Lower leg skin (tissue), 4 donors: ENCODE data around the gene TMED10. TPM values are rescaled to one million over a fixed set of nuclear protein-coding genes. Genes with fewer than 3 reads are reported as not detected.

ENCODE experiments used
- DNase-seq, 2 donors: peaks; one replicate each; pipeline ENCODE4 v3.0.0-alpha.2; 2019; ENCODE audit warnings: low spot score in 2 of 2
- H3K4me3 ChIP-seq: fragments of 200-600 bp; sonication (generic); 2 replicates; pipeline ENCODE4 v1.5.1; 2017; ENCODE audit warnings: mild to moderate bottlenecking, low read depth; ENCODE audit not compliant: poor library complexity, severe bottlenecking
- POLR2A ChIP-seq, 2 donors: fragments of 450-650 bp; IDR thresholded peaks; one replicate each; pipeline ENCODE4 v1.6.1; 2016 to 2017; ENCODE audit warnings: antibody characterized with exemption in 2 of 2, mild to moderate bottlenecking in 1 of 2, moderate library complexity in 1 of 2
- WGBS, 2 donors: methylation state at CpG; one replicate each; pipeline ENCODE4 v1.1.5; 2018; 5-methylcytosine and 5-hydroxymethylcytosine counted together
- intact Hi-C: fragments of 100-400 bp; cut with DNase I; formaldehyde crosslinking; loops from one replicate; pipeline ENCODE4 v1.15.0; 2023; ENCODE audit warnings: low total_unique reads
- total RNA-seq, 4 donors: library from RNA; depleted of rRNA; stranded (reverse); fragments of >200 nt; gene quantifications; one replicate each; pipeline ENCODE4 v1.1.0, GENCODE V29; 2016
- TF ChIP-seq, protein P1 (sequence below), 3 donors: fragments of 450-650 bp; IDR thresholded peaks; one replicate each; pipeline ENCODE4 v1.5.1; 2016; ENCODE audit warnings: antibody characterized with exemption in 3 of 3, mild to moderate bottlenecking in 3 of 3, moderate library complexity in 2 of 3

TMED10 gene
- total RNA-seq, 4 donors from 2014 or later, result 144 to 208 (median 184) TPM

- TF ChIP-seq, protein P1, sequence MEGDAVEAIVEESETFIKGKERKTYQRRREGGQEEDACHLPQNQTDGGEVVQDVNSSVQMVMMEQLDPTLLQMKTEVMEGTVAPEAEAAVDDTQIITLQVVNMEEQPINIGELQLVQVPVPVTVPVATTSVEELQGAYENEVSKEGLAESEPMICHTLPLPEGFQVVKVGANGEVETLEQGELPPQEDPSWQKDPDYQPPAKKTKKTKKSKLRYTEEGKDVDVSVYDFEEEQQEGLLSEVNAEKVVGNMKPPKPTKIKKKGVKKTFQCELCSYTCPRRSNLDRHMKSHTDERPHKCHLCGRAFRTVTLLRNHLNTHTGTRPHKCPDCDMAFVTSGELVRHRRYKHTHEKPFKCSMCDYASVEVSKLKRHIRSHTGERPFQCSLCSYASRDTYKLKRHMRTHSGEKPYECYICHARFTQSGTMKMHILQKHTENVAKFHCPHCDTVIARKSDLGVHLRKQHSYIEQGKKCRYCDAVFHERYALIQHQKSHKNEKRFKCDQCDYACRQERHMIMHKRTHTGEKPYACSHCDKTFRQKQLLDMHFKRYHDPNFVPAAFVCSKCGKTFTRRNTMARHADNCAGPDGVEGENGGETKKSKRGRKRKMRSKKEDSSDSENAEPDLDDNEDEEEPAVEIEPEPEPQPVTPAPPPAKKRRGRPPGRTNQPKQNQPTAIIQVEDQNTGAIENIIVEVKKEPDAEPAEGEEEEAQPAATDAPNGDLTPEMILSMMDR (IDR thresholded peaks at IDR 0.05), result no peak
- no peak for TF ChIP-seq POLR2A (IDR thresholded peaks at IDR 0.05)
- intact Hi-C loops, result no loop called here
- no peak for DNase-seq
- 63 to 66% methylated on average over 2 of the region's 2 CpGs for WGBS, 2 donors
- no peak overlapping the region for H3K4me3 ChIP-seq
Measured at GRCh38 chr14:75141062-75141461, 35.4 kb downstream of the TMED10 start.

DNA sequence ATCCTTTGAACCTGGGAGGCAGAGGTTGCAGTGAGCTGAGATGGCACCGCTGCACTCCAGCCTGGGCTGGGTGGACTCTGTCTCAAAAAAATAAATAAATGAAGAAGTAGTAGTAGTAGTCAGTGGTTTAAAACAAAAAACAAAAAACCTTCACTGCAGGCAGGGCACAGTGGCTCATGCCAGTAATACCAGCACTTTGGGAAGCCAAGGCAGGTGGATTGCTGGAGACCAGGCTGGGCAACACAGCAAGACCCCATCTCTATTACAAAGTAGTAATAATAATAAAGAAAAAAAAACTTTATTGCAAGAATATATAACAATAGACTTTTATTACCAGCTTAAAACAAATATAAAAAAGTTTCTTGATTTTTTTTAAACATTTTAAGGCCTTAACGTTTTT is 35.8 kb downstream of the TMED10 start:
- no peak for DNase-seq
- H3K4me3 ChIP-seq, result no peak overlapping the region
- intact Hi-C loops, result no loop called here
- no peak for TF ChIP-seq POLR2A (IDR thresholded peaks at IDR 0.05)
- TF ChIP-seq, protein P1 (IDR thresholded peaks at IDR 0.05), result no peak
- 87 to 90% methylated on average over 2 of the region's 2 CpGs for WGBS, 2 donors

DNA sequence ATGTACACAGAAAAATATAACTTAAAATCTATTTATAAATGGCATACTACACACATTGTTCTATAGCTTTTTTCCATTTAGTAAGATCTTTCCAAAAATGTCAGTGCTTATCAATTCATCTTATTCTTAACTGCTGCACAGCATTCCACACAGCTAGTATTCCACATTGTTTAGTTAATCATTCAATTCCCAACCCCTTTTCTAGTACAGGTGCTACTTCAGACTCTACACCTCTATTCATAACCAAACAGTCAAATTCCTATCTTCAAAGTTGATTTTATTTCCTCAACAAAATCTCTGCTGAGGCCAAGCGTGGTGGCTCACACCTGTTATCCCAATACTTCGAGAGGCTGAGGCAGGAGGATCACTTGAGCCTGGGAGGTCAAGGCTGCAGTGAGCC is 37.2 kb downstream of the TMED10 start:
- no peak for TF ChIP-seq POLR2A (IDR thresholded peaks at IDR 0.05)
- TF ChIP-seq, protein P1 (IDR thresholded peaks at IDR 0.05), result no peak
- DNase-seq, result no peak
- no peak overlapping the region for H3K4me3 ChIP-seq
- WGBS, 2 donors, result 98 to 100% methylated on average over 2 of the region's 2 CpGs
- intact Hi-C loops, result no loop called here

GRCh38 chr14:75138492-75138891 is 37.9 kb downstream of the TMED10 start:
- TF ChIP-seq, protein P1 (IDR thresholded peaks at IDR 0.05), result no peak
- TF ChIP-seq POLR2A (IDR thresholded peaks at IDR 0.05), result no peak
- H3K4me3 ChIP-seq, result no peak overlapping the region
- no peak for DNase-seq
- intact Hi-C loops, result no loop called here
- 56 to 62% methylated on average over 1 of the region's 1 CpG for WGBS, 2 donors

GRCh38 chr14:75134644-75135043 is 41.8 kb downstream of the TMED10 start:
- H3K4me3 ChIP-seq, result no peak overlapping the region
- DNase-seq, result peak in 1 of 2 donors; percentile 57
- no peak for TF ChIP-seq POLR2A (IDR thresholded peaks at IDR 0.05)
- TF ChIP-seq, protein P1 (IDR thresholded peaks at IDR 0.05), result no peak
- WGBS, 2 donors, result 54 to 59% methylated on average over 6 of the region's 6 CpGs
- intact Hi-C loops, result no loop called here

DNA sequence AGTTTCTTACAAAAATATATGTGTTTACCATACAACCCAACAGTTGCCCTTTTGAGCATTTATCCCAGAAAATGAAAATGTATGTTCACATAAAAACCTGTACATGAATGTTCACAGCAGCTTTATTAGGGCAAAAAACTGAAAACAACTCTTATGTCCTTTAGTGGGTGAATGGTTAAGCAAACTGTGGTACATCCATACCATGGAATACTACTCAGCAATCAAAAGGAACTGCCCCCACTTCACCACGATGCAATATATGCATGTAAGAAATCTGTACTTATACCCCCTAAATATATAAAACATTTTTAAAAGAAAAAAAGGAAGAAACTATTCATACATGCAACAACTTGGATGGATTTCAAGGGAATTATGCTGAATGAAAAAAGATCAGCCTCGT is 42.8 kb downstream of the TMED10 start:
- no peak overlapping the region for H3K4me3 ChIP-seq
- intact Hi-C loops, result loop anchor here (2.0 kb wide), 1 partner anchor 169 kb away; no protein-coding TSS in a partner anchor
- TF ChIP-seq, protein P1 (IDR thresholded peaks at IDR 0.05), result no peak
- no peak for TF ChIP-seq POLR2A (IDR thresholded peaks at IDR 0.05)
- DNase-seq, result no peak
- WGBS, 2 donors, result 39 to 60% methylated on average over 2 of the region's 2 CpGs
